ENCODE measurements around the gene FBXL4.

Gene FBXL4

GRCh38 chr6:98928688-98929087, 19.1 kb downstream of the FBXL4 start:
- ATAC-seq: no peak
- TF ChIP-seq GLIS3 (CRISPR knock-in tag; IDR thresholded peaks at IDR 0.05) (no peak), POU6F1 (CRISPR knock-in tag; IDR thresholded peaks at IDR 0.05; ENCODE audit: borderline replicate concordance, low read depth) (no peak), ESRRG (CRISPR knock-in tag; IDR thresholded peaks at IDR 0.05) (no peak), ZNF565 (CRISPR knock-in tag; conservative IDR thresholded peaks at IDR 0.05; ENCODE audit: low read depth) (no peak), ZNF8 (CRISPR knock-in tag; IDR thresholded peaks at IDR 0.05) (no peak)

DNA sequence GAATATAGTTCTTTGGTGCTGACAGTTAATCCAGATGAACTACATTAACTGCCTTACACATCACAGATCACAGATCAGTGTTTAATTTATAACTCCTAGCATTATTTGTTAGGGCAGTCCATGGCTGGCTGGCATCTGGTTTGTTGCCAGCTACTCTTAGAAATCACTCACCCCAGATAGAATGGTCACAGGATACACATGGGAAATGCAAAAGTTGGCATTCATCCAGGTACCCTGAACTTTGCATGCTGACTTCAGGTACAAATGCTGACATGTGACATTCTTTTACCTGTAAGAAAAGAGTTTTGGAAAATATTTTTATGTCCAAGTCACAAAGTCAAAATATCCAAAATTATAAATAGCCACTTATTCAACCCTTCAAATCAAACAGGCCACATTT, 20.2 kb downstream of the FBXL4 start:
- ATAC-seq: peak; percentile 24; the same call in 1 of the 3 replicates
- TF ChIP-seq TCF4 (CRISPR knock-in tag; IDR thresholded peaks at IDR 0.05; ENCODE audit: borderline replicate concordance): no peak
- no peak for TF ChIP-seq ZFP3 (CRISPR knock-in tag; IDR thresholded peaks at IDR 0.05)
- TF ChIP-seq, protein P1, sequence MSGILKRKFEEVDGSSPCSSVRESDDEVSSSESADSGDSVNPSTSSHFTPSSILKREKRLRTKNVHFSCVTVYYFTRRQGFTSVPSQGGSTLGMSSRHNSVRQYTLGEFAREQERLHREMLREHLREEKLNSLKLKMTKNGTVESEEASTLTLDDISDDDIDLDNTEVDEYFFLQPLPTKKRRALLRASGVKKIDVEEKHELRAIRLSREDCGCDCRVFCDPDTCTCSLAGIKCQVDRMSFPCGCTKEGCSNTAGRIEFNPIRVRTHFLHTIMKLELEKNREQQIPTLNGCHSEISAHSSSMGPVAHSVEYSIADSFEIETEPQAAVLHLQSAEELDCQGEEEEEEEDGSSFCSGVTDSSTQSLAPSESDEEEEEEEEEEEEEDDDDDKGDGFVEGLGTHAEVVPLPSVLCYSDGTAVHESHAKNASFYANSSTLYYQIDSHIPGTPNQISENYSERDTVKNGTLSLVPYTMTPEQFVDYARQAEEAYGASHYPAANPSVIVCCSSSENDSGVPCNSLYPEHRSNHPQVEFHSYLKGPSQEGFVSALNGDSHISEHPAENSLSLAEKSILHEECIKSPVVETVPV (CRISPR knock-in tag; IDR thresholded peaks at IDR 0.05): no peak
- no peak for TF ChIP-seq ZNF565 (CRISPR knock-in tag; conservative IDR thresholded peaks at IDR 0.05; ENCODE audit: low read depth)

GRCh38 chr6:98925831-98926230, 21.9 kb downstream of the FBXL4 start:
- TF ChIP-seq BACH2 (CRISPR knock-in tag; IDR thresholded peaks at IDR 0.05; ENCODE audit: borderline replicate concordance) (no peak), ZFP3 (CRISPR knock-in tag; IDR thresholded peaks at IDR 0.05) (no peak), SNAI2 (CRISPR knock-in tag; IDR thresholded peaks at IDR 0.05) (no peak), POU6F1 (CRISPR knock-in tag; IDR thresholded peaks at IDR 0.05; ENCODE audit: borderline replicate concordance, low read depth) (no peak), ISL1 (CRISPR knock-in tag; IDR thresholded peaks at IDR 0.05) (no peak), ZNF8 (CRISPR knock-in tag; IDR thresholded peaks at IDR 0.05) (no peak), ZFP30 (CRISPR knock-in tag; IDR thresholded peaks at IDR 0.05) (no peak), PPARA (CRISPR knock-in tag; IDR thresholded peaks at IDR 0.05; ENCODE audit: borderline replicate concordance) (no peak), ZNF70 (CRISPR knock-in tag; IDR thresholded peaks at IDR 0.05) (no peak), RARB (CRISPR knock-in tag; IDR thresholded peaks at IDR 0.05) (no peak), TOX (CRISPR knock-in tag; IDR thresholded peaks at IDR 0.05; ENCODE audit: borderline replicate concordance) (no peak), ZNF565 (CRISPR knock-in tag; conservative IDR thresholded peaks at IDR 0.05; ENCODE audit: low read depth) (no peak), TCF4 (CRISPR knock-in tag; IDR thresholded peaks at IDR 0.05; ENCODE audit: borderline replicate concordance) (no peak)
- TF ChIP-seq, protein P1 (CRISPR knock-in tag; IDR thresholded peaks at IDR 0.05): no peak
- TF ChIP-seq, protein P2, sequence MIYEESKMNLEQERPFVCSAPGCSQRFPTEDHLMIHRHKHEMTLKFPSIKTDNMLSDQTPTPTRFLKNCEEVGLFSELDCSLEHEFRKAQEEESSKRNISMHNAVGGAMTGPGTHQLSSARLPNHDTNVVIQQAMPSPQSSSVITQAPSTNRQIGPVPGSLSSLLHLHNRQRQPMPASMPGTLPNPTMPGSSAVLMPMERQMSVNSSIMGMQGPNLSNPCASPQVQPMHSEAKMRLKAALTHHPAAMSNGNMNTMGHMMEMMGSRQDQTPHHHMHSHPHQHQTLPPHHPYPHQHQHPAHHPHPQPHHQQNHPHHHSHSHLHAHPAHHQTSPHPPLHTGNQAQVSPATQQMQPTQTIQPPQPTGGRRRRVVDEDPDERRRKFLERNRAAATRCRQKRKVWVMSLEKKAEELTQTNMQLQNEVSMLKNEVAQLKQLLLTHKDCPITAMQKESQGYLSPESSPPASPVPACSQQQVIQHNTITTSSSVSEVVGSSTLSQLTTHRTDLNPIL (CRISPR knock-in tag; IDR thresholded peaks at IDR 0.05; ENCODE audit: low read depth): no peak

DNA sequence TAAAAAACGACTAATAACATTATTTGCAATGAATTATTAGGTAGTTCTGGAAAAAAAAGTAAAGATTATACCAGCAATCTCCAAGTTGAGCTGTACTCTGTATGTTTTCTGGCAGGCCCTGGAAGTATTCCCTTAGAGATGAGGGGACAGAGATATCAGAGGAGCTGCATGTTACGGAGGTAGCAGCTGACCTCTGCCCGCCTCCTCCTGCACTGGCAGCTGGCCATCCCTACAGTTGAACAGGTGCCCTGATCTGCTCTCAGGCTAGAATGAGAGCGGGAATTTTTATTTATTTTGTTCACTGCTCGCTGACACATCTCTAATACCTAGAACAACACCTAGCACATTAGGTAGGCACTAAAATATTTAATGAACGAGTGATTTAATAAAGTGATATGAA, 23.1 kb downstream of the FBXL4 start:
- ATAC-seq: no peak
- TF ChIP-seq OSR1 (CRISPR knock-in tag; IDR thresholded peaks at IDR 0.05) (no peak), ZNF565 (CRISPR knock-in tag; conservative IDR thresholded peaks at IDR 0.05; ENCODE audit: low read depth) (no peak), ARNTL (CRISPR knock-in tag; IDR thresholded peaks at IDR 0.05; ENCODE audit: borderline replicate concordance, low read depth) (no peak)
- TF ChIP-seq, protein P1 (CRISPR knock-in tag; IDR thresholded peaks at IDR 0.05): no peak
- TF ChIP-seq, protein P2 (CRISPR knock-in tag; IDR thresholded peaks at IDR 0.05; ENCODE audit: low read depth): no peak

More at GRCh38 chr6:98925831-98926230, 21.9 kb downstream of the FBXL4 start:
- no peak for ATAC-seq
